HG03045 (cell line): Measurements from ENCODE around the gene TNNI2.

Experiments
- ATAC-seq: cut with Tn5 transposase; IDR thresholded peaks from one replicate; pipeline ENCODE4 v1.9.1; 2021; ENCODE audit warnings: mild to moderate bottlenecking, moderate library complexity; ENCODE audit not compliant: unreplicated experiment

Gene TNNI2

GRCh38 chr11:1857064-1857463, 18.3 kb downstream of the TNNI2 start:
- ATAC-seq = no peak

- no peak for ATAC-seq
Measured at GRCh38 chr11:1858154-1858553, 19.4 kb downstream of the TNNI2 start.

GRCh38 chr11:1858576-1858975, 19.8 kb downstream of the TNNI2 start:
- no peak for ATAC-seq

GRCh38 chr11:1859004-1859403, 20.2 kb downstream of the TNNI2 start:
- no peak for ATAC-seq

DNA sequence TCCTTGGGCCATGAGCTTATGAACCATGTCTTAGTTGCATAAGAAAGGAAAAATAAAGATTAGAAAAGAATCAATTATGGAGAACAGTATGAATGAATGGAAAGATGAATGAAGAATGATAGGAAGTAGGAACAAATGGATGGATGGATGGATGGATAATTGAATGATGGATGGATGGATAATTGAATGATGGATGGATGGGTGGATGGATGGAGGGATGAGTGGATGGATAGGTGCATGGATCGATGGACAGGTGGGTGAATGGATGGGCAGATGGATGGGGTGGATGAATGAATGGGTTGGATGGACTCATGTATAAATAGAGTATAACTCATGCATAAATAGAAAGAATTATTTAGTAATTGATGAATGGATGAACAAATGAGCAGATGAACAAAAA, 21.3 kb downstream of the TNNI2 start:
- no peak for ATAC-seq

GRCh38 chr11:1861435-1862411, 22.9 kb downstream of the TNNI2 start:
- ATAC-seq = no peak

DNA sequence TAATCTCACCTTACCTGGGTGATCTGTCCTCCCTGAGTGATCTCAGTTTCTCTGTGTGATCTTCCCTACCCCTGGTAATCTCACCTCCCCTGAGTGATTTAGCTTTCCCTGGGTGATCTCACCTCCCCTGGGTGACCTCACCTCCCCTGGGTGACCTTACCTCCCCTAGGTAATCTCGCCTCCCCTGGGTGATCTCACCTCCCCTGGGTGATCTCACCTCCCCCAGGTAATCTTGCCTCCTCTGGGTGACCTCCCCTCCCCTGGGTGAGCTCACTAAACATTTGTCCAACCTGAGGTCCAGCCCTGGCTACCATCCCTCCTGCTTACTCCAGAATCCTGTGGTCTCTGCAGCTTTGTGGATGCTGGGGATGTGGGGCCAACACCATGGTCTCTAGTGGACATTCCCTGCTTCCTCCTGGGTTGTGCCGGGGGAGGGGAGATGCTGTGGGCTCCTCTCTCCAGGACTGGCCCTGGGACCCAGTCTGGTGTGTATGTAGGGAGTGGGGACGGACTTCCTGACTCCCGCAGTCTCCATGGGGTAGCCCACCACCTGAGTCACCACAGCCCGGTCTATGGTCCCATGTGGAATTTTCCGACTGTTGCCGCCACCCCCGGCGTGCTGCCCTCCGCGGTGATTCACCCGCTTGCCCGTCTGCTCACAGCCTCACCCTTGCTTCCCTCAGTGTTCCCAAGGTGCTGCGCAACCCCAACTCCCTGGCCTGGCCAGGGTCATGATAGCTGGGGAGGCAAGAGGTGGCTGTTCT, 24.0 kb downstream of the TNNI2 start:
- ATAC-seq = no peak

DNA sequence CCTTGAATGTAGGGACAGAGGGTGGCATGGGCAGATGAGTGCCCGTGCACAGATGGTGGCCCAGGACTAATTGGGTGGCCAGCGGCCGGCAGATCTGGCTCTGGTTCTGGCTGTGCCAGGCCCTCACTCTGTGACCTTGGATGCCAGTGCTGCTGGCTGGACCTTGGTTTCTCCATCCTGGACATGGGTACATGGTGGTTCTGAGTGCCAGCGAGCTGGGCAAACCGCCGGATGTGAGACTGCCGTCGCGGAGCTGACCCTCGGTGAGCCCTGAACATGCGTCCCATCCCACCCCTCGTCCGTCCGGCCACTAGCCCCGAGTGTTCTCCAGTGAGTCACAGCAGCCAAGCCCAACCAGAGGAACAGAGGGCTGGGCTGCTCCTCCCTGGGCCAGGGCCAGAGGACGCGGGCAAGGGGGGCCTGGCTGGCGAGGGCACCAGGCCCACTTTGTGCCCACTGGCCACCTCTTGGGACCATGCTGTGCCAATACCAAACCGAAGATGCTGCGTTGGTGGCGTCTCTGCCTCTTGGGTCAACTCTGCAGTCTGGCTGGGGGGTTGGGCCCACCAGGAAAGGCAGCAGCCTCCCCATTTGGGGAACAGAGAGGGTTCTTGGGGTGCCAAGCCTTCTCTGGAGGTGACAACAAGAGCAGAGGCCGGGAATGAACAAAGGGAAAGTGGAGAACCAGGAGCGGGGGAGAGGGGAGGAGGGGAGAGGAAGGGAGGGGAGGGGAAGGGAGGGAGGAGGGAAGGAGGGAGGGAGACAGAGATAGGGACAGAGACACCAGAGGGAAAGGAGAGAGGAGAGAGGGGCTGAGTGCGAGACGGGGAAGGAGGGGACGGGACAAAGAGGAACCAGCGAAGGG, 24.8 kb downstream of the TNNI2 start:
- no peak for ATAC-seq

DNA sequence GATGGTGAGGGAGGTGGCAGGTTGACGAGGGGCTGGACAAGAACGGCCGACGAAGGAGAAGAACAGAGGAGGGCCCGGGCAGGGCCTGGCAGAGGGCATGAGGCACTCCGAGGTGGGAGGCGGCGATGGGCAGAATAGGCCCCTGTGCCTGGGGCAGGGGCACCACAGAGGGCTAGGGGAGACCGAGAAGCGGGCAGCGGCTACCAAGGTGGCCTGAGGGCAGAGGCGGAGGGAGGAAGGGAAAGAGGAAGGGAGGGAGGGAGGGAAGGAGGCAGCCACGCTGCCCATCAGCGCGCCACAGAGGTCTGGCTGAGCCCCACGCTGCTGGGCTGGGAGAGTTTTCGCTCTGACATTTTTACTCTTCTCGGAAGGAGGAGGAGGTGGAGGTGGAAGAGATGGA, 25.4 kb downstream of the TNNI2 start:
- no peak for ATAC-seq

DNA sequence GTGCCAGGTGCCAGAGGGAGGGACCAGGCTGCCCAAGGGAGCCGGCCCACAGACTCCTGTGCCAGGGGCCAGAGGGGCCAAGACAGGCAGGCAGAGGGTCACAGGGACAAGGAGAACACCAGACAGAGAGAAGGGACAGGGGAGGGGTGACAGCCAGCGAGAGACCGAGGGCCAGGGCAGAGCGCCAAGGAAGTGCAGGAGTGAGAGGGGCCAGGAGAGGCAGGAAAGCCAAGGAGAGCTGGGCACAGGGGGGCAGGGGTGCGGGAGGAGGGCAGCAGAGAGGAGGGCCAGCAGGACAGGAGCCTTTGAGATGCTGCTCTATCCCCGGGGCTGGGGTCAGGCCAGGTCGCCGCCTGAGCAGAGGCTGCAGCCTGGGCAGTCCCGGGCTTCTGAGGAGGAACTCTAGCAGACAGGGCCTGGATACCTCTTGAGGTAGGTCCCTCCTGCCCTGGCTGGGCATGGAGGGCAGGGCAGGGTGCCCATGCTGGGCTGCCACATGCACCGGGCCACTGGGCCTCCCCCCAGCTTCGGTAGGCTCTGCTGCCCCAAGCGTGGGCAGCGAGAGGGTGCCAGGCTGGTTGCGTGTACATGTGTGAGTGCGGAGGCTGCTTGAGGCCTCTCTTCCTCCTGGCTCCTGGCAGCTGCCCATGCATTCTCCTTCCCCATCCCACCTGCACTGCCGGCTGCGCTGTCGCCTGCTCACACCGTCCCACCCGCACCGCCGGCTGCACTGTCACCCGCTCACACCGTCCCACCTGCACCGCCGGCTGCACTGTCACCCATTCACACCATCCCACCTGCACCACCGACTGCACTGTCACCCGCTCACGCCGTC, 26.3 kb downstream of the TNNI2 start:
- ATAC-seq = no peak

DNA sequence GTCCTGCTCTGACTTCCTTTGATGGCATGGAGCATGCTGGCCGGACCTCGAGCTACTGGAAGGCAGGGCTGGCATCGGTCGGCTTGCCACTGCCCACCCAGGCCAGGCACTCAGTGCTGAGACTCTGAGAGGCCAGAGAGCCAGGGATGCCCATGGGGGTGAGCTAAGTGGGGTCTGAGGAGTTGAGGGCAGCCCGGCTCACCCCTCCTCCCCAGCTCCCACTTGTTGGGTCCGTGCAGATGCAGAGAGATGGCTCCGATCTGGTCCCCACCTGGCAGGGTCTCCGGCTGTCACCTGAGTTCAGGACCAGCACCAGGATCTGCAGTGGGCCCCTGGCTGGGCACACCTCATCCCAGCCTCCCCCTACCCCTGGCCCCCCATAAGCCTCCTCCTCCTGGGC, 27.4 kb downstream of the TNNI2 start:
- ATAC-seq = no peak

- ATAC-seq = no peak
Measured at GRCh38 chr11:1866776-1867175, 28.0 kb downstream of the TNNI2 start.

DNA sequence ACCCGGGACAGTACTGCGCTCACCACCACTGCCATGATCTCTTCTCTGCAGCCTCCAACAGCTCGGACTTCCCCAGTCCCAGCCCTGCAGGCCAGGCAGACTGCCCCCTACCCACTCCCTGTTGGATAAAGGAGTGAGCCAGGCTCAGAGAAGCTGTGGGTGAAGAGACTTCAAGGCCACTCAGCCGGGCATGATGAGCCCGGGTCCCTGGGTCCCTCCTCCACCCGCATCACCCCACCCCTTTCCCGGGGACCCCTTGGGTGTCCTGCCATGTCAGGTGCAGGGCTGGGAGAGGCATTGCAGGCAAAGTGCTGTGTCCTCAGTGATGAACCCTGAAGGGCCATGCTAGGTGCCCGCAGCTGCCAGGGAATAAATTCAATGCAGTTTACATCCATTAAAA, 28.6 kb downstream of the TNNI2 start:
- no peak for ATAC-seq

DNA sequence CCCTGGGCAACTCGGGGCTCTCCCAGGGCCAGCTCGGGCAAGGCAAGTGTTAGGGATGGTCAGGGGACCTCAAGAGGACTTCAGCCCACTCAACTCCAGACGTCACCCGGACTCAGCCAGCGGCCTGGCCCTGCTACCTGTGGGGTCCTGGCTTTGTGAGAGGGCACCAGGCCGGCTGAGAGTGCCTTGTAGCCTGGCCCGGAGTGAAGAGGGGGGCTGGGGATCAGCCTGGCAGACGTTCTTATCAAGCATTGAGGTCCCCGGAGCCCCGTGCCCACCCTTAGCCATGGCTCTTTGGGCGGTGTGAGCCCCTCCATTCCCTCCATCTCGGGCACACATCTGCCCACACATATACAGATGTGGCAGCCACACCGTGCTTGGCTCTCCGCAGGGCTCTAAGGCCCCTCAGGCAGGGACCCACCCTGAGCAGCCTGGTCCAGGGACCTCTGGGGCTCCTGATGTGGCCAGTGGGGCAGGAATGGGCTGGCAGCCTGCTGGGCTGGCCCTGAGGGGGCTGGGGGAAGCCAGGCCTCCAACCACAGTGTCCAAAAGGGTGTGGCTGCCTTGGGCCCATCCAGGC, 29.4 kb downstream of the TNNI2 start:
- ATAC-seq = no peak

- ATAC-seq = no peak
Measured at GRCh38 chr11:1868636-1869291, 30.0 kb downstream of the TNNI2 start.

GRCh38 chr11:1869427-1870325, 30.9 kb downstream of the TNNI2 start:
- no peak for ATAC-seq

- no peak for ATAC-seq
Measured at GRCh38 chr11:1870326-1870696, 31.5 kb downstream of the TNNI2 start.

GRCh38 chr11:1870721-1871466, 32.1 kb downstream of the TNNI2 start:
- no peak for ATAC-seq
